Stimulated activated CD4-positive, alpha-beta T cell treated with anti-CD3 and anti-CD28 coated beads, Interleukin-2, amount 100 ng/mL, for 4 hours (primary cell): ENCODE data around the gene ARHGAP23.
A peak's percentile ranks its signal among the peaks of the same experiment; 100 is the strongest.
"Not testable (repeated sequence)": the region's sequence is repeated elsewhere in the genome, so short reads cannot be mapped to it uniquely, and the experiment has no call there.

Experiments
- DNase-seq: peaks from one replicate; pipeline ENCODE4 v3.0.0-alpha.2; 2020; ENCODE audit warnings: low read depth

Gene ARHGAP23

DNA sequence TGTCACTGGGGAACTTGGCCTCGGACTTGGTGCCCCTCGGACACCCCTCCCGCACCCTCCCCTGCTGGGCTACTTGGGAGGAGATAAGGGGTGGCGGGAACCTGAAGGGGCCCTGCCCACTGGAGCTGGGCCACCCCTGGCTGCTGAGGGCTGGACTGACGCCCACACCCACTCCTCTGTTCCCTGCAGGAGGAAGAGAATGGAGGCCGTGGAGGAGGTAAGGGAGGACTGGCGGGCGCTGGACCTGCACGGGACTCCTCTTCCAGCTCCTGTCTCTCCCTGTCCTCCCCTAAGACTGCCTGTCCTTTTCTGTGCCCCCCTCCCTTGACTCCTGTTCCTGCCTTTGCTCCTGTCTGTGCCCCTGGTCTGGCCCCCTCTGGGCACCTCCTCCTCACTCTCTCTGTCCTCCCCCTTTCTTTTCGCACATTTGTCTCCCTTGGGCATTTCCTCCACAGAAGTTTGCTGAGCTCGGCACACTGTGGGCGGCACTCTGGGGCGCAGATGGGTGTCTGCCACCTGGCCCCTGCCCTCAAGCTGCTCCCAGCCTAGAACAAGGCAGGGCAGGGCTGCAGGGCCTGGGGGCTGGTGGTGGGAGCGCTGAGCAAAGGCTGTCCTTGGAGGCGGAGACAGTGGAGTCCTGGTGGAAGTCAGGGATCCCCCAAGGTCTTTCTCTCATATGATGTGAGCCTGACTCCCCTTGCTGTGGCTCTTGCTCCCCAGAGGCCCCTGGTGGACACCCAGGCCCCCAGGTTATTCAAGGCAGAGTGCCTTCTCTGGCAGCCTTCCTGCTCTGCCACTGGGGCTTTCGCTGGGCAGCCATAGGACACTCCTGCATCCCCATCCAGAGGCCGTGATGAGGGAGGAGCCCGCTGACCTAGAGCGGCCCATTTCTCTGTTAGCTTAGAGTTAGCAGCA lies 32.7 kb downstream of the ARHGAP23 start:
- DNase-seq = no peak

DNA sequence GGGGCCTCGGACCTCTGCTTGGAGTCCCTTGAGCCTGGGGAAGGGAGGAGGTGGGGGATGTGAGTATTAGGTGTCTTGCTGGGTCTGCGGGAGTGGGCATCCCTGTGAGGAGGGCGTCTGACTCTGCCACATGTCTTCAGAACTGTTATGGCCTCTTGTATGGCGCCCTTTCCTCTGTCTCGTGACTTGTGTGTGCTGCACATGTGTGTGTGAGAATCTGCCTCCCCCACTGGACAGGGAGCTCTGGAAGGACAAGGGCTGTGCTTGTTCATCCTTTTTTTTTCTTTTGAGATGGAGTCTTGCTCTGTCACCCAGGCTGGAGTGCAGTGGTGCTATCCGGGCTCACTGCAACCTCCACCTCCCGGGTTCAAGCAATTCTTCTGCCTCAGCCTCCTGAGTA lies 33.4 kb downstream of the ARHGAP23 start:
- no peak for DNase-seq

GRCh38 chr17:38463451-38463858 lies 35.2 kb downstream of the ARHGAP23 start:
- no peak for DNase-seq

- DNase-seq = no peak
These were observed 36.0 kb downstream of the ARHGAP23 start for GRCh38 chr17:38464251-38464722.

- DNase-seq = no peak
These were observed 36.6 kb downstream of the ARHGAP23 start for GRCh38 chr17:38464723-38465390.

DNA sequence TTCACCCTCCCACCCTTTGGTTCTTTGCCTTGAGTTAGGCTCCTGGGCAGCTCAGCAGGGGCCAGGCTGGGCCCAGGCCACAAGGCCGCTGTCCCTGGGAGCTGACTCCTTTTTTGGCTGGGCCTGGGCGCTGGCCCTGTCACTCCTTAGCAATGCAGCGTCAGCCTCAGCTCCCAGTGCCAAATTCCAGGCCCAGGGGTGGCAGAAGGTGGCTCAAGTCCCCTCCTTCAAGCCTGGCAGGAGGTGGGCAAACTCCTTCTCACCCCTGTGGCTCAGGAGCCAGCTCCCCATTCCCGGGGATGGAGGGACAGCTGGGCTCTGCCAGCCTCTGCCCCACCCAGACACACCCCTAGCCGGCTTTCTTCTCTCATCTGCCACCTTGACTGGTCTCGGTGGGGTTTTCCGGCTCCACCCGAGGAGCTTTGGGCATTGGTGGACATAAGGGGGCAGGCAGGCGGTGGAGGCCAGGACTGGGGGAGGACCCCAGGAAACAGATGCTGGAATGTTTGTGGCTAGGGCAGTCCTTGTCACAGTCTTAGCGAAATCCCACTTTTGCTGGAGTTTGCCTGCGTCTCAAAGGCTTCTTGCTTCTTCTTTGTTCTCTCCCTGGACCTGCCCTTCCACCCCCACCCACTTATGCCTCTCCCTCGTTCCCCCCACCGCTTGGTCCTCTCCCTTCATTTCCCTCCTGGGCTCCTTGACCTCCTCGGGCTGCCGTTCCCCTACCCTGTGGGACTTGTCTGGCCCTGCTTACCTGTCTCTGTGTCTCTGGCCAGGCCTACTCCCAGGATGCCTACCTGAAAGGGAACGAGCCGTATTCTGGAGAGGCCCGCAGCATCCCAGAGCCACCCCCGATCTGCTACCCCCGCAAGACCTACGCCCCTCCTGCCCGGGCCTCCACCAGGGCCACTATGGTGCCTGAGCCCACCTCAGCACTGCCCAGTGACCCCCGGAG lies 37.4 kb downstream of the ARHGAP23 start:
- no peak for DNase-seq

DNA sequence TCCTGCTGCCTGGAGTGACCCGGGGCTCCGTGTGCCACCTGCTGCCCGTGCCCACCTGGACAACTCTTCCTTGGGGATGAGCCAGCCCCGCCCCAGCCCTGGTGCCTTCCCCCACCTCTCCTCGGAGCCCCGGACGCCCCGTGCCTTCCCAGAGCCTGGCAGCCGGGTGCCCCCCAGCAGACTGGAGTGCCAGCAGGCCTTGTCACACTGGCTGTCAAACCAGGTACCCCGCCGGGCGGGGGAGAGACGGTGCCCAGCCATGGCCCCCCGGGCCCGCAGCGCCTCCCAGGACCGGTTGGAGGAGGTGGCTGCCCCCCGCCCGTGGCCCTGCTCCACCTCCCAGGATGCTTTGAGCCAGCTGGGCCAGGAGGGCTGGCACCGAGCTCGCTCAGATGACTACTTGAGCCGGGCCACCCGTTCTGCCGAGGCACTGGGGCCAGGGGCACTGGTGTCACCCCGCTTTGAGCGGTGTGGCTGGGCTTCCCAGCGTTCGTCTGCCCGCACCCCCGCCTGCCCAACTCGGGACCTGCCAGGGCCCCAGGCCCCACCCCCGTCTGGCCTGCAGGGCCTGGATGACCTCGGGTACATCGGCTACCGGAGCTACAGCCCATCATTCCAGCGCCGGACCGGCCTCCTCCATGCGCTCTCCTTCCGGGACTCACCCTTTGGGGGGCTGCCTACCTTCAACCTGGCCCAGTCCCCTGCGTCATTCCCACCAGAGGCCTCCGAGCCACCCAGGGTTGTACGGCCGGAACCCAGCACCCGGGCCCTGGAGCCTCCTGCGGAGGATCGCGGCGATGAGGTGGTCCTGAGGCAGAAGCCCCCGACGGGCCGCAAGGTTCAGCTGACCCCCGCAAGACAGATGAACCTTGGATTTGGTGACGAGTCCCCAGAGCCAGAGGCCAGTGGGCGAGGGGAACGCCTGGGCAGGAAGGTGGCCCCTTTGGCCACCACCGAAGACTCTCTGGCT lies 38.4 kb downstream of the ARHGAP23 start:
- DNase-seq = no peak

- DNase-seq = no peak
These were observed 39.2 kb downstream of the ARHGAP23 start for GRCh38 chr17:38467491-38467890.

GRCh38 chr17:38469875-38470274 lies 41.6 kb downstream of the ARHGAP23 start:
- no peak for DNase-seq

DNA sequence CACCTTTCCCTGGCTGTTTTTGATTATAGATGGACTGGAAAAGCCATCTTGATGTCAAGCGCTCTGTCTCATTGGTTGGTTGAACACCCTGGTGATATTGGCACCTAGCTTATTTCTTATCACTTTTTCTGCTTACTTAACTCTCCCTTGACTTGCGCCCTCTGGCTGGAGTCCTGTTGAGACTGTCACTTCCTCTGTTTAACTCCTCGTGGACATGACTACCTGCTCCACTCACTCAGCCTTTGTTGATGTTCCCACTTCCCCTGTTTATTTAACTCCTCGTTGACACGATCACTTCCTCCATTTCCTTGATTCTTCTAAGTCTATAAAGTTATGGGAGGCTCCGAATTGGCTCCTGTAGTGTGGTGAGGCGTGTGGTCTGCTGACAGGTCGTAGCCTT lies 43.0 kb downstream of the ARHGAP23 start:
- not testable (repeated sequence) for DNase-seq

DNA sequence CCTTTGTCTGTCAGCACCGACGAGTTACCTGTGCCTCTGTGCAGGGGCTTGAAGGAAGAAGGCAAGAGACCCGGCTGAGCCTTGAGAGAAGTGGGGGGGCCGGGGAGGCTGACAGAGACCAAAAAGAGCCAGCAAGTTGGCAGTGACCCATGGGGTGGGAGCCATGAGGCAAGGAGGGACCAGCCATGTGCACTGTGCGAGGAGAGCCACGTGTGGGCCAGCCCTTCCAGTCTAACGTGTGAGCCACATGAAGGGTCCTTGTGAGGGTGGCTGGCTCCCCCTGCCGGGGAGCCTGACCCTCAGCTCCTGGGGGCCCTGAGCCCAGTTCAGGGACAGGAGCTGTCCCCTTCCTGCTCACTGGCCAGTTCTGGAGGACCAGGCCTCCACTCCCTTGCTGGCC lies 46.4 kb downstream of the ARHGAP23 start:
- not testable (repeated sequence) for DNase-seq

DNA sequence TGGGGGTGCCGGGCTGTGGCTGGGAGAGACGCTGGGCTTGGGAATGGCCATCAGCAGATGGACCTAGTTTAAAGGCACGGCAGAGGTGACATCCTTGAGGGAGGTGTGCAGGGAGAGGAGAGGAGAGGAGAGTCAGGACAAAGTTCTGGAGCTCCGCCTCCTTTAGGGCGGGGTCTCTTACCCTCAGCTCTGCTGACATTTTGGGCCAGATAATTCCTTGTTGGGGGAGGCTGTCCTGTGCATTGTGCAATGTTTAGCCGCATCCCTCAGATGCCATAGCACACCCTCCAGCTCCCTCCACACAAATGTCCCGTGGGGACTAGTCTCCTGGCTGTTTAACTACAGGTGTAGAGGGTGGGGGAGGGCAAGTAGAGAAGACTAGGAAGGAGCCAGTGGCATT lies 48.3 kb downstream of the ARHGAP23 start:
- no peak for DNase-seq

DNA sequence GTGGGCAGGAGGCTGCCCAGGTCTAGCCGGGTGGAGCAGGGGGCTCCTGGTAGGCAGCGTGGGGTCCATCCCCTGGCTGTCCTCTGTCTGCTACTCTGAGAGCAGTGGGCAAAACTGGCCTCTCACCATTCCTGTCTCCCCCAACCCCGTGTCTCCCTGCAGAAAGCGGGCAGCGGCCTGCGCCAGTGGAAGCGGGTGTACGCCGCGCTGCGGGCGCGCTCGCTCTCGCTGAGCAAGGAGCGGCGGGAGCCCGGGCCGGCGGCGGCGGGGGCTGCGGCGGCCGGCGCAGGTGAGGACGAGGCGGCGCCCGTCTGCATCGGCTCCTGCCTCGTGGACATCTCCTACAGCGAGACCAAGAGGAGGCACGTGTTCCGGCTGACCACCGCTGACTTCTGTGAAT lies 49.2 kb downstream of the ARHGAP23 start:
- DNase-seq = not testable (repeated sequence)

DNA sequence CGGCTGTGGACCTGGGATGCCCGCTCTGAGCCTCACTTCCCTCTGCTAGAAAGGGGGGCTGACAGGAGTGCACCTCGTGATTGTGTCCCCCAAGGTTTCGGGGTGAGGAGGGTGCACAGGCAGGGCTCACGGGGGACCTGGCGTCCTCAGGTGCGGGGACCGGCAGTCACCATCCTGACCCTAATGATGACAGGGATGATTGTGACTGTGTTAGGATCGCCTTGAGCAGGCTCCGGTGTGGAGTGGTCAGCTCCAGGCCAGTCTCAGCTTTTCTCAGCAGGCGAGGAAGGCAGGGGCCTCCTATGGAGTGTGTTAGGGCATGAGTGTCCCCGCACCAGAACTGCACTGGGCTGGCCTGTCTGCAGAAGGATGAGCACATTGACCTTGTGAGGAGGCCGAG lies 49.7 kb downstream of the ARHGAP23 start:
- not testable (repeated sequence) for DNase-seq

DNA sequence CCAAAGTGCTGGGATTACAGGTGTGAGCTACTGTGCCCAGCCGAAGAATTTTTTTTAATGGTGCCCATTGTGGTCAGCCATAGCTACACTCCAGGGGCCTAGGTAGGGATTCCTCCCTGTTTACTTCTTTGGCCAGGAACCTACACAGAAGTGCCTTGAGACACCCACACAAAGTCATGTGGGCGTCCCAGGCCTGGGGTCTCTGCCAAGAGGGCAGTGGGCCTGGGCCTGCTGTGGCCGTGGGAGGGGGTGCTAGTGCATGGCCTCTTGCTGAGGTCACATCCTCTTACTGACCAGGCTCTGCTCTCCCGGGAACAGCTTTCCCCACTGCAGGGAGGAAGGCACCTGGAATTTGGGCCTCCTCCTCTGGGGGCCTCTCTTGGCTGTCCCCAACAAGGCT lies 50.4 kb downstream of the ARHGAP23 start:
- DNase-seq = not testable (repeated sequence)

DNA sequence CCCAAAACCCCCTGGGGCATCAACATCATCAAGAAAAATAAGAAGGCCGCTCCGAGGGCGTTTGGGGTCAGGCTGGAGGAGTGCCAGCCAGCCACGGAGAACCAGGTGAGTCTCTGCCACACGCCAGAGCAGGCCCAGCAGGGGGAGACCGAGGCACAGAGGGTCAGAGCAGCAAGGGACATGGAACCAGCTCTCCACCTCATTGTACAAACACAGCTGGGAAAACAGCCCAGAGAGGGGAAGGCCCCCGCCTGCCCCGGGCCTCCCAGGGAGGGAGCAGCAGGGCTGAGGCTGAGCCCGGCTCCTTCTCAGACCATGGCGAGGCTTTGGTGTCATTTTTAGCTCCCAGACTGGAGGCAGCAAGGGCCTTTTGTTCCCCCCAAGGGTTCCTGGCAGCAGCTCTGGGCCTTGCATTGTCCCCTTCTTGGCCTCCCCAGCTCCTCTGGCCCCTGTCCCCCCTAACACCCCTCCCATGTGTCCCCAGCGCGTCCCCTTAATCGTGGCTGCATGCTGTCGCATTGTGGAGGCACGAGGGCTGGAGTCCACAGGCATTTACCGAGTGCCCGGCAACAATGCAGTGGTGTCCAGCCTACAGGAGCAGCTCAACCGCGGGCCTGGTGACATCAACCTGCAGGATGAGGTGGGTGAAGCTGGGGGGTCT lies 53.9 kb downstream of the ARHGAP23 start:
- not testable (repeated sequence) for DNase-seq

DNA sequence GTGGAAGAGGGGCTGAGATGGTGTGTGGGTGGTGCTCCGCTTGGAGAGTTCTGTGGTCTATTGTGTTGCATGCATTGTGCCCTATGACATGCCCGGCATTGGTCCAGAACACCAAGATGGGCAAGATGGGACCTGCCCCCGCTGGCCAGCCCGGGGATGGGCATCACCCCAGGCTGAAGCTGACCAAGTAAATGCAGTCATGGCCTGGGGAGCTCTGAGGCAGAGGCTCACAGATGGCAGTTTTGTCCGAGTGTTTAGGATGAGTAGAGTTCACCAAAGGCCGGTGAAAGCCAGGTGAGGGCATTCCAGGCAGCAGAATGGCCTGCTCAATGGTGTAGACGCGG lies 54.4 kb downstream of the ARHGAP23 start:
- DNase-seq = not testable (repeated sequence)

DNA sequence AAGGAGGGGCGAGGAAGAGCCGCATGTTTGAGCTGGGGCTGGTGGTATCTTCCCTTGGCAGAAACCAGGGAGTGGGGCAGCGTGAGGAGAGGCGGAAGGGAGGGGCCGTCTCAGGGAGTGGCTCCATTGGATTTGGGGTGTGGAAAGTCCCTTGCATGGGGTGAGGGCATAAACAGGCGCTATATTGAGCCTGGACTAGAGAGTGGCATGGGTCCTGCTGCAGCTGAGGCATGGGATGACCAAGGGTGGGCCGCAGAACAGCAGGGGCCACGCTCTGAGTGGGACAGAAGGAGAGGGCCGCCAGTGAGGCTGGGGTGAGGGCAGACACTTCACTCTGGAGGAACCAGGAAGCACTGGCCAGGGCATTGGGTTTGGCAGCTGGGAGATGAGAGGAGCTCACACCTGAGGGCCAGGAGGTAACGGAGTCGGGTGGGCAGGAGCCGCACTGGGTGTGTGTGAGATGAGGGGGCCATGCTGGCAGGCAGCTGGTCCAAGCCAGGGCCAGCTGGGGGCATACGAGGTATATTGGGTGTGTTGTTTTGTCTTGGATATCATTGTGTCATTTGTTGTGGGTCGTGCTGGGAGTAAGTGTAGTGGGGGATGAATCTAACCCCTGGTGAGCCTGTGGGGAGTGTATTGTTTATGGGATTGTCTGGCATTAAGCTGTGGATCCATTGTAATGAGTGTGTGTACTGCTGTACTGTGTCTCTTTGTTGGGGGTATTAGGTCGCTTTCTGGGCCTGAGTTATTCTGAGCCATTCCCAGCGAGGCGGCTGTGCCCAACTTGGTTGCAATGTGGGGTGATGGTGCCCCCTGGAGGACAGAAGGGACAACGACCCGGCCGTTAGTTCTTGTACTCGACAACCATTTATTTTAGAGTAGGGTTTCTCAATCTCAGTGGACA lies 56.2 kb downstream of the ARHGAP23 start:
- DNase-seq = peak; percentile 49

- DNase-seq = no peak
These were observed 56.8 kb downstream of the ARHGAP23 start for GRCh38 chr17:38485146-38485468.
